ENCODE measurements around the gene BCAS3. TPM values are rescaled to one million over a fixed set of nuclear protein-coding genes. Genes with fewer than 3 reads are reported as not detected.
"Not testable (repeated sequence)": the region's sequence is repeated elsewhere in the genome, so short reads cannot be mapped to it uniquely, and the experiment has no call there.

BCAS3 gene
- total RNA-seq, 1 donor from 2014 or later, result 22.6 TPM

DNA sequence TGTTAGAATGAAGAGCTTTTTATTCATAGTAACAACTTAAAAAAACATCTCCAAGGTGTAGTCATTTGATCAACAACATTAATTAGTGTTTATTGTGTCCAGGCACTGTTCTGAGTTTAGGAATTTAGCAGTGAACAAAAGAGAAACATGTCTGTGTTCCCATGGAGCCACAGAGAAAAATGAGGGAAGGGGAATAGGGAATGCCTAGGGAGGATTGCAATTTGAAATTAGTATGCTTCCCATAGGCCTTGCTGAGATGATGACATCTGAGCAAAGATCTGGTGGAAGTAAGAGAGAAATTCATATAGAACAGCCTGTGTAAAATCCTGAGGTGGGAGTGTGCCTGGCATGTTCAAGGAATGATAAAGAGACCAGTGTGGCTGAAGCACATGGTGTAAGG is 318.0 kb downstream of the BCAS3 start:
- no peaks in the 10 kb centered on the region for H3K27me3 Mint-ChIP-seq (ENCODE audit: low read depth)
- no peak overlapping the region for H3K4me3 Mint-ChIP-seq (ENCODE audit: unreplicated experiment)
- H3K9me3 Mint-ChIP-seq (ENCODE audit: low read depth), result no peaks in the 10 kb centered on the region
- DNase-seq (ENCODE audit: low spot score), result no peak
- no peaks in the 10 kb centered on the region for H3K36me3 Mint-ChIP-seq (ENCODE audit: low read depth)
- no peak overlapping the region for H3K27ac Mint-ChIP-seq (ENCODE audit: unreplicated experiment)
- TF ChIP-seq CTCF (IDR thresholded peaks at IDR 0.05), result no peak
- no peaks in the 10 kb centered on the region for H3K4me1 Mint-ChIP-seq (ENCODE audit: low read depth)

GRCh38 chr17:61000911-61001310 is 323.3 kb downstream of the BCAS3 start:
- peaks cover 3% of the 10 kb centered on the region for H3K36me3 Mint-ChIP-seq (ENCODE audit: low read depth)
- no peak overlapping the region for H3K27ac Mint-ChIP-seq (ENCODE audit: unreplicated experiment)
- TF ChIP-seq CTCF (IDR thresholded peaks at IDR 0.05), result peak; percentile 73
- DNase-seq (ENCODE audit: low spot score), result no peak
- no peaks in the 10 kb centered on the region for H3K27me3 Mint-ChIP-seq (ENCODE audit: low read depth)
- H3K4me3 Mint-ChIP-seq (ENCODE audit: unreplicated experiment), result no peak overlapping the region
- H3K9me3 Mint-ChIP-seq (ENCODE audit: low read depth), result no peaks in the 10 kb centered on the region
- no peaks in the 10 kb centered on the region for H3K4me1 Mint-ChIP-seq (ENCODE audit: low read depth)

DNA sequence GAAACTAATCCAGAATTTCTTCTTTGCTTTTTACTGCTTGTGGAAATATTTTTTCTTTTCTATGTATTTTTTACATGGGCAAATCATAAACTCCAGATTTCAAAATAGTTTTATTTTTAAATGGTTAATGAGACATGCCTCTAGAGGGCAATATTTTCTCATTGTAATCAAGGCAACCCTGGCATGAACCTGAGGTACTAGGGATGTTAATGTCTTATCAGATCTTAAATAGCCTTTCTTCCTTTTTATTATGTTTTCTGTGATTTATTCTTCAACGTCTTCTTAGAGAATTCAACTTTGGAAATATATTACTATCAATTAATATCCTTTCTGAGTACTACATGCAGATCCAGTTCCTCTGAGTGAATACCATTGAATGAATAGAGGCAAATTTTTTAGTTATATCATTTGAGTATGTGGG is 324.7 kb downstream of the BCAS3 start:
- H3K4me1 Mint-ChIP-seq (ENCODE audit: low read depth), result no peaks in the 10 kb centered on the region
- DNase-seq (ENCODE audit: low spot score), result no peak

DNA sequence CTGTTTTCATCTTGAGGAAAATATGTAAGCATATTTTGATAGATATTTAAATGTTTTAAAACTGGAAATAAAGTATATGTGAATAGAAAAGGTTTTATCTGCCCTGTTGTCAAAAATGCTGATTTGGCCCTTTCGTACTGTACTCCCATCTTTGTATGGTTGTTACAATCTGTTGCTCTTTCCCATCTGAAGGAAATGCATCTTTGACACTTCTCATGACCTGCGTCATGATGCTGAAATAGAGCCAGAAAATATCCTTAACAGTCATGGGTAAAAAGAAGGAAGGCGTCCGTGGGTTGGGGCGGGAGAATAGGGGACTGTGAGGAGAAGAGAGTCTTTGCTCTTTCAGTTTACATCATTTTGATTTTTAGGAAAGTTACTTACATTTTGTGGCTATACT is 327.7 kb downstream of the BCAS3 start:
- no peak overlapping the region for H3K27ac Mint-ChIP-seq (ENCODE audit: unreplicated experiment)
- H3K27me3 Mint-ChIP-seq (ENCODE audit: low read depth), result no peaks in the 10 kb centered on the region
- no peak overlapping the region for H3K4me3 Mint-ChIP-seq (ENCODE audit: unreplicated experiment)
- DNase-seq (ENCODE audit: low spot score), result no peak
- peaks cover 3% of the 10 kb centered on the region for H3K36me3 Mint-ChIP-seq (ENCODE audit: low read depth)
- H3K9me3 Mint-ChIP-seq (ENCODE audit: low read depth), result no peaks in the 10 kb centered on the region
- no peak for TF ChIP-seq CTCF (IDR thresholded peaks at IDR 0.05)
- H3K4me1 Mint-ChIP-seq (ENCODE audit: low read depth), result peaks cover 19% of the 10 kb centered on the region

More for the DNA sequence above, 324.7 kb downstream of the BCAS3 start:
- H3K27me3 Mint-ChIP-seq (ENCODE audit: low read depth), result no peaks in the 10 kb centered on the region
- peak; percentile 94 for TF ChIP-seq CTCF (IDR thresholded peaks at IDR 0.05)
- no peaks in the 10 kb centered on the region for H3K9me3 Mint-ChIP-seq (ENCODE audit: low read depth)
- H3K36me3 Mint-ChIP-seq (ENCODE audit: low read depth), result peaks cover 3% of the 10 kb centered on the region
- no peak overlapping the region for H3K4me3 Mint-ChIP-seq (ENCODE audit: unreplicated experiment)
- no peak overlapping the region for H3K27ac Mint-ChIP-seq (ENCODE audit: unreplicated experiment)

DNA sequence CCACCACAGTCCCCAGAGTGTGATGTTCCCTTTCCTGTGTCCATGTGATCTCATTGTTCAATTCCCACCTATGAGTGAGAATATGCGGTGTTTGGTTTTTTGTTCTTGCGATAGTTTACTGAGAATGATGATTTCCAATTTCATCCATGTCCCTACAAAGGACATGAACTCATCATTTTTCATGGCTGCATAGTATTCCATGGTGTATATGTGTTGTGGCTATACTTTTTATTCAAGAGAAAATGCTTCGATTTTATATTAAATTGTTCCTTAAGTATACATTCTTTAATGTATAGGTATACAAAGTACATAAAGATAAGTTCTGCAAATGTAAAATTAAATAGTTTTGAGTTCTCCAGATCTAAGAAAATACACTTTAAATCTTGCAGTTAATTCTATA is 328.3 kb downstream of the BCAS3 start:
- H3K4me3 Mint-ChIP-seq (ENCODE audit: unreplicated experiment); DNase-seq (ENCODE audit: low spot score); H3K36me3 Mint-ChIP-seq (ENCODE audit: low read depth); H3K9me3 Mint-ChIP-seq (ENCODE audit: low read depth); H3K27ac Mint-ChIP-seq (ENCODE audit: unreplicated experiment); H3K27me3 Mint-ChIP-seq (ENCODE audit: low read depth): not testable (repeated sequence)
- H3K4me1 Mint-ChIP-seq (ENCODE audit: low read depth), result peaks cover 23% of the 10 kb centered on the region

- H3K9me3 Mint-ChIP-seq (ENCODE audit: low read depth), result no peaks in the 10 kb centered on the region
These were observed 330.3 kb downstream of the BCAS3 start for GRCh38 chr17:61007980-61008379.

More at GRCh38 chr17:61007980-61008379, 330.3 kb downstream of the BCAS3 start:
- peaks cover 3% of the 10 kb centered on the region for H3K36me3 Mint-ChIP-seq (ENCODE audit: low read depth)
- no peak overlapping the region for H3K27ac Mint-ChIP-seq (ENCODE audit: unreplicated experiment)
- peaks cover 26% of the 10 kb centered on the region for H3K4me1 Mint-ChIP-seq (ENCODE audit: low read depth)
- H3K4me3 Mint-ChIP-seq (ENCODE audit: unreplicated experiment), result no peak overlapping the region
- H3K27me3 Mint-ChIP-seq (ENCODE audit: low read depth), result no peaks in the 10 kb centered on the region
- no peak for DNase-seq (ENCODE audit: low spot score)
- TF ChIP-seq CTCF (IDR thresholded peaks at IDR 0.05), result no peak
